HCT116 (cell line): Measurements from ENCODE around the gene XPC.

Source experiments
- CEBPB ChIP-seq: IDR thresholded peaks from 2 replicates; pipeline ENCODE4 v1.6.1; 2012; ENCODE audit warnings: low read depth
- EZH2 ChIP-seq: fragments of 200-600 bp; sonication (generic); IDR thresholded peaks from 2 replicates; pipeline ENCODE4 v1.6.1; 2017; ENCODE audit warnings: antibody characterized with exemption, mixed run types
- EZH2phosphoT487 ChIP-seq: fragments of 200-600 bp; IDR thresholded peaks from 2 replicates; pipeline ENCODE4 v1.6.1; 2018; ENCODE audit warnings: antibody characterized with exemption, borderline replicate concordance
- JUND ChIP-seq: IDR thresholded peaks from 2 replicates; pipeline ENCODE4 v1.6.1; 2012
- POLR2A ChIP-seq: IDR thresholded peaks from 2 replicates; pipeline ENCODE4 v1.7.0; 2011; ENCODE audit warnings: borderline replicate concordance; ENCODE audit not compliant: insufficient read depth, insufficient read length; ENCODE audit errors: extremely low read depth
- TCF7L2 ChIP-seq: IDR thresholded peaks from 2 replicates; pipeline ENCODE4 v1.7.0; 2011; ENCODE audit warnings: borderline replicate concordance, inconsistent platforms; ENCODE audit not compliant: insufficient read depth, insufficient read length; ENCODE audit errors: extremely low read depth
- TF ChIP-seq, protein P1 (sequence below), 3 experiments: fragments of 200-600 bp in 1 of 3; sonication (generic) in 1 of 3; IDR thresholded peaks in 2 of 3; conservative IDR thresholded peaks in 1 of 3; 2 replicates each; pipeline ENCODE4 v1.5.1; 2012 to 2017; ENCODE audit warnings: low read depth in 2 of 3, low read length in 2 of 3, antibody characterized with exemption in 1 of 3, borderline replicate concordance in 1 of 3, control low read depth in 1 of 3, mild to moderate bottlenecking in 1 of 3, mixed read lengths in 1 of 3, mixed run types in 1 of 3, moderate library complexity in 1 of 3; ENCODE audit not compliant: insufficient read depth in 1 of 3
- TF ChIP-seq, protein P2 (sequence below): IDR thresholded peaks from 2 replicates; pipeline ENCODE4 v1.6.1; 2012; ENCODE audit warnings: low read depth

DNA sequence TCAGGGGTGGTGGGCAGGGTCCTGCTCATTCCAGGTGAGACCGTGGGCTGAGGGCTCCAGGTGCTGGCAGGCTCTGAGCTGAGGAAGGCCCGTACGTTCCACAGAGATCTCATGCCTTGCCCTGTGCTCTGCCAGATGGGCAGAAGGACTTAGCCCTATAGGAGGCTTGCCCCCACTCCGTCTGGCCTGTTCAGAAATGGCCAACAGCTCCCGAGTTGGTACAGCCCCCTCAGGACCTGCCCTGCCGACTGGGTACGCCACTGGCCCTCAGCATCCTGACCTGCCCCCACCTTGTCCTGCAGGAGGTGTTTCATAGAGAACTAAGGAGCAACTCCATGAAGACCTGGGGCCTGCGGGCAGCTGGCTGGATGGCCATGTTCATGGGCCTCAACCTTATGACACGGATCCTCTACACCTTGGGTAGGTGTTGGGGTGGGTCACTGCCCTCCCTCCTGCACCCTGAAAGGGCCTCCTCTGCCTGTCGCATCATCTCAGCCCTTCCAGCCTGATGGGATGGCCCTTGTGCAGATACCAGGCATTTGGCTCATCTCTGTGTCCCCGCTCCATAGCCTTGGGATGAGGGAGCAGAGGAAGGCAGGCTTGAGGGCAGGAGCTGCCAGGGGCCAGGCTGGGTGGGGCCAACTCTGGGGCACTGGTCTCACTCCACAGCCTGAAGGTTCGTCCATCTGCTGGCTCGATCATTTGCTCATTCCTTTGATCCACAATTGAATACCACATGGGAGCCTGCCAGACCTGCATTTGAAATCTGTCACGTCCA, 39.3 kb downstream of the XPC start:
- TF ChIP-seq, protein P1, sequence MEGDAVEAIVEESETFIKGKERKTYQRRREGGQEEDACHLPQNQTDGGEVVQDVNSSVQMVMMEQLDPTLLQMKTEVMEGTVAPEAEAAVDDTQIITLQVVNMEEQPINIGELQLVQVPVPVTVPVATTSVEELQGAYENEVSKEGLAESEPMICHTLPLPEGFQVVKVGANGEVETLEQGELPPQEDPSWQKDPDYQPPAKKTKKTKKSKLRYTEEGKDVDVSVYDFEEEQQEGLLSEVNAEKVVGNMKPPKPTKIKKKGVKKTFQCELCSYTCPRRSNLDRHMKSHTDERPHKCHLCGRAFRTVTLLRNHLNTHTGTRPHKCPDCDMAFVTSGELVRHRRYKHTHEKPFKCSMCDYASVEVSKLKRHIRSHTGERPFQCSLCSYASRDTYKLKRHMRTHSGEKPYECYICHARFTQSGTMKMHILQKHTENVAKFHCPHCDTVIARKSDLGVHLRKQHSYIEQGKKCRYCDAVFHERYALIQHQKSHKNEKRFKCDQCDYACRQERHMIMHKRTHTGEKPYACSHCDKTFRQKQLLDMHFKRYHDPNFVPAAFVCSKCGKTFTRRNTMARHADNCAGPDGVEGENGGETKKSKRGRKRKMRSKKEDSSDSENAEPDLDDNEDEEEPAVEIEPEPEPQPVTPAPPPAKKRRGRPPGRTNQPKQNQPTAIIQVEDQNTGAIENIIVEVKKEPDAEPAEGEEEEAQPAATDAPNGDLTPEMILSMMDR (IDR thresholded peaks at IDR 0.05 in 2 of 3, conservative IDR thresholded peaks at IDR 0.05 in 1 of 3; ENCODE audit: borderline replicate concordance in 1 of 3, insufficient read depth in 1 of 3, low read depth in 2 of 3, low read length in 2 of 3) = no peak
- TF ChIP-seq POLR2A (no peak), CEBPB (no peak), EZH2 (no peak), TCF7L2 (no peak), EZH2phosphoT487 (no peak), JUND (no peak)
- TF ChIP-seq, protein P2, sequence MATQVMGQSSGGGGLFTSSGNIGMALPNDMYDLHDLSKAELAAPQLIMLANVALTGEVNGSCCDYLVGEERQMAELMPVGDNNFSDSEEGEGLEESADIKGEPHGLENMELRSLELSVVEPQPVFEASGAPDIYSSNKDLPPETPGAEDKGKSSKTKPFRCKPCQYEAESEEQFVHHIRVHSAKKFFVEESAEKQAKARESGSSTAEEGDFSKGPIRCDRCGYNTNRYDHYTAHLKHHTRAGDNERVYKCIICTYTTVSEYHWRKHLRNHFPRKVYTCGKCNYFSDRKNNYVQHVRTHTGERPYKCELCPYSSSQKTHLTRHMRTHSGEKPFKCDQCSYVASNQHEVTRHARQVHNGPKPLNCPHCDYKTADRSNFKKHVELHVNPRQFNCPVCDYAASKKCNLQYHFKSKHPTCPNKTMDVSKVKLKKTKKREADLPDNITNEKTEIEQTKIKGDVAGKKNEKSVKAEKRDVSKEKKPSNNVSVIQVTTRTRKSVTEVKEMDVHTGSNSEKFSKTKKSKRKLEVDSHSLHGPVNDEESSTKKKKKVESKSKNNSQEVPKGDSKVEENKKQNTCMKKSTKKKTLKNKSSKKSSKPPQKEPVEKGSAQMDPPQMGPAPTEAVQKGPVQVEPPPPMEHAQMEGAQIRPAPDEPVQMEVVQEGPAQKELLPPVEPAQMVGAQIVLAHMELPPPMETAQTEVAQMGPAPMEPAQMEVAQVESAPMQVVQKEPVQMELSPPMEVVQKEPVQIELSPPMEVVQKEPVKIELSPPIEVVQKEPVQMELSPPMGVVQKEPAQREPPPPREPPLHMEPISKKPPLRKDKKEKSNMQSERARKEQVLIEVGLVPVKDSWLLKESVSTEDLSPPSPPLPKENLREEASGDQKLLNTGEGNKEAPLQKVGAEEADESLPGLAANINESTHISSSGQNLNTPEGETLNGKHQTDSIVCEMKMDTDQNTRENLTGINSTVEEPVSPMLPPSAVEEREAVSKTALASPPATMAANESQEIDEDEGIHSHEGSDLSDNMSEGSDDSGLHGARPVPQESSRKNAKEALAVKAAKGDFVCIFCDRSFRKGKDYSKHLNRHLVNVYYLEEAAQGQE = no peak
